Measurements from ENCODE around the gene RABEP1. TPM values are rescaled to one million over a fixed set of nuclear protein-coding genes. Genes with fewer than 3 reads are reported as not detected.
"Not testable (repeated sequence)": the region's sequence is repeated elsewhere in the genome, so short reads cannot be mapped to it uniquely, and the experiment has no call there.

The RABEP1 gene
- total and polyA plus RNA-seq, 2 donors: 31.3 to 45.4 TPM

- Histone ChIP-seq H3K4me1 (ENCODE audit: control insufficient read depth in 2 of 2, insufficient read depth in 2 of 2, low read length in 2 of 2) (peaks cover 22 to 24% of the 10 kb centered on the region in 2 donors), H3K27ac (ENCODE audit: low read depth in 1 of 2, low read length in 1 of 2) (peak within 1 kb of the TSS; percentile 87 to 95), H3K27me3 (ENCODE audit: control insufficient read depth in 2 of 2, insufficient read depth in 1 of 2, low read length in 1 of 2) (no peaks in the 10 kb centered on the region), H3K9me3 (ENCODE audit: control insufficient read depth in 2 of 2, insufficient read depth in 1 of 2, low read length in 1 of 2) (no peaks in the 10 kb centered on the region), H3K4me3 (ENCODE audit: low read length in 2 of 2) (peak within 1 kb of the TSS; percentile 54 to 99), H3K36me3 (ENCODE audit: control insufficient read depth in 2 of 2, insufficient read depth in 2 of 2, low read length in 1 of 2) (peaks cover 28 to 61% of the 10 kb centered on the region in 2 donors)
- under 1% methylated on average over 41 of the region's 41 CpGs for WGBS
- peak in 6 of 9 donors; percentile 29 to 96 (median 90) for DNase-seq (ENCODE audit: low read depth in 6 of 9, low spot score in 9 of 9)
Measured at GRCh38 chr17:5419959-5420653, 138.0 kb downstream of the RABEP1 start, which contains the start of gene RPAIN. TSS of gene RPAIN (plus strand) at chr17:5420182. CDS start at chr17:5420211, 29 bp downstream.

DNA sequence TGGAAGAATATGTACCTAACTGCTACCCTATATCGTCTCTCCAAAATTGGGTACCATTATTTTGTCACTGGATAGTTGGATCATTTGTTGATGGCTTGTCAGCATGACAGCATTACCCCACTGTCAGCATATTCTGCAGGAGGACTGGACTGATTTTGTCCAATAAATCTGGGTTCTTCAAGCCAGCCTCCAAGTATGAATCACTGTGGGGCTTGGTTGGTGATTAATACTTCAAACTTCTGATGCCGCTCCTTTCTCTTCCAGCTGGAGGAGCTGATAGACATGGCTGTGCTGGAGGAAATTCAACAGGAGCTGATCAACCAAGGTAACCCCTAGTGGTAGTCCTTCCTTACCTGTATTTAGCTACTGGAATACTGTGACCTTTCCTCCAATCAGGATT, 140.4 kb downstream of the RABEP1 start:
- Histone ChIP-seq H3K4me1 (ENCODE audit: control insufficient read depth in 2 of 2, insufficient read depth in 2 of 2, low read length in 2 of 2) (peaks cover 16 to 18% of the 10 kb centered on the region in 2 donors), H3K4me3 (ENCODE audit: low read length in 2 of 2) (no peak overlapping the region), H3K9me3 (ENCODE audit: control insufficient read depth in 2 of 2, insufficient read depth in 1 of 2, low read length in 1 of 2) (no peaks in the 10 kb centered on the region), H3K27me3 (ENCODE audit: control insufficient read depth in 2 of 2, insufficient read depth in 1 of 2, low read length in 1 of 2) (no peaks in the 10 kb centered on the region), H3K36me3 (ENCODE audit: control insufficient read depth in 2 of 2, insufficient read depth in 2 of 2, low read length in 1 of 2) (peaks cover 46 to 59% of the 10 kb centered on the region in 2 donors), H3K27ac (ENCODE audit: low read depth in 1 of 2, low read length in 1 of 2) (no peak overlapping the region)
- WGBS: 97% methylated on average over 2 of the region's 2 CpGs
- no peak for DNase-seq (ENCODE audit: low read depth in 6 of 9, low spot score in 9 of 9)

DNA sequence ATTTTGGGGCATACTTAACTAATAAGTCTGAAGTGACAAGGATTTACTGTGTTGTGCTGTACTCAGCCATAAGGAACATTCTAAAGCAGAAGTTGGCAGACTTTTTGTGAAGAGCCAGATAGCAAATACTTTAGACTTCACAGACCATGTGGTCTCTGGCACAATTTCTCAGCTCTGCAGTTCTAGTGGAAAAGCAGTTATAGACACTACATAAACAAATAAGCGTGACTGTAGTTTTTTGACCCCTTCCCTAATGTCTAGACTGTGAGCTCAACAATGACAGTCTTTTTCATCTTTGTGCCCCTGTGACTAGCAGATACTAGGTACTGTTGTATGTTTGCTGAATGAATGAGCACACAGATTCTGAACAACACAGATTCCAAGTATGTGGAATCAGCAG, 142.8 kb downstream of the RABEP1 start:
- no peaks in the 10 kb centered on the region for H3K27me3 ChIP-seq (ENCODE audit: control insufficient read depth in 2 of 2, insufficient read depth in 1 of 2, low read length in 1 of 2)
- DNase-seq (ENCODE audit: low read depth in 6 of 9, low spot score in 9 of 9): no peak
- H3K4me1 ChIP-seq (ENCODE audit: control insufficient read depth in 2 of 2, insufficient read depth in 2 of 2, low read length in 2 of 2): peaks cover 7 to 13% of the 10 kb centered on the region in 2 donors
- H3K36me3 ChIP-seq (ENCODE audit: control insufficient read depth in 2 of 2, insufficient read depth in 2 of 2, low read length in 1 of 2): peaks cover 67 to 82% of the 10 kb centered on the region in 2 donors
- WGBS: 99% methylated on average over 1 of the region's 1 CpG
- H3K9me3 ChIP-seq (ENCODE audit: control insufficient read depth in 2 of 2, insufficient read depth in 1 of 2, low read length in 1 of 2): no peaks in the 10 kb centered on the region
- H3K4me3 ChIP-seq (ENCODE audit: low read length in 2 of 2): no peak overlapping the region
- H3K27ac ChIP-seq (ENCODE audit: low read depth in 1 of 2, low read length in 1 of 2): no peak overlapping the region

- 98% methylated on average over 3 of the region's 3 CpGs for WGBS
- H3K9me3 ChIP-seq (ENCODE audit: control insufficient read depth in 2 of 2, insufficient read depth in 1 of 2, low read length in 1 of 2): no peaks in the 10 kb centered on the region
- no peaks in the 10 kb centered on the region for H3K27me3 ChIP-seq (ENCODE audit: control insufficient read depth in 2 of 2, insufficient read depth in 1 of 2, low read length in 1 of 2)
- peaks cover 3 to 10% of the 10 kb centered on the region in 2 donors for H3K4me1 ChIP-seq (ENCODE audit: control insufficient read depth in 2 of 2, insufficient read depth in 2 of 2, low read length in 2 of 2)
- no peak overlapping the region for H3K4me3 ChIP-seq (ENCODE audit: low read length in 2 of 2)
- no peak overlapping the region for H3K27ac ChIP-seq (ENCODE audit: low read depth in 1 of 2, low read length in 1 of 2)
- no peak for DNase-seq (ENCODE audit: low read depth in 6 of 9, low spot score in 9 of 9)
- H3K36me3 ChIP-seq (ENCODE audit: control insufficient read depth in 2 of 2, insufficient read depth in 2 of 2, low read length in 1 of 2): peaks cover 75 to 91% of the 10 kb centered on the region in 2 donors
Measured at GRCh38 chr17:5425826-5426225, 143.7 kb downstream of the RABEP1 start.

DNA sequence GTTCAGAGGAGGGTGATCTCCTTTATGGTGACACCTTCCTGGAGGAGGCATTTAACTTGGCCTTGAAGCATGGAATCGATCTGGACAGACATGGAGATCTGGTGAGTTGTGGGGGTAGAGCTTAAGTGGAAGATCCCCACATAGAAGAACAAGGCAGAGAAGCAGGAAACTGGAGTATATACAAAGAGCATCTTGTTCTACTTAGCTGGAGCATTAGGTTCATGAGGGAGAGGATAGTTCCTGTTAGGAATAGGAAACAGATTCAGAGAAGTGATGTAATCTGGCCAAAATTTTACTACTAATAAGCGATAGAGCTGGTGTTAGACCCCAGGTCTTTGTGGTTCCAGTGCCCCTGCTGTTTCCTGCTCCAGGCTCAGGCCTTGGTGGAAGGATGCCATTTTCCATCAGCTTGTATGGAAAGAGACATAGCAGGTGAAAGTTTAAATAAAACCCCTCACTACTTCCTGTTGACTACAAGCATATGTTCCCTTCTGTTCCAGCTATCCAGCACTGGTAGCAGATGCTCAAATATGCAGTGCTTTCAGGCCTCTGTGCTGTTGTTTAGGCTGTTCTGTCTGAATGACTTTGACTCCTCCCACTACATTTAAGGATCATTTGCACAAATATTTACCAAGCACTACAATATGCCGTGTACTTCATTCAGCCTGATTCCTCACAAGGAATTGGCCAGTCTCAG, 147.3 kb downstream of the RABEP1 start:
- Histone ChIP-seq H3K4me1 (ENCODE audit: control insufficient read depth in 2 of 2, insufficient read depth in 2 of 2, low read length in 2 of 2) (no peaks in the 10 kb centered on the region), H3K36me3 (ENCODE audit: control insufficient read depth in 2 of 2, insufficient read depth in 2 of 2, low read length in 1 of 2) (peaks cover 86 to 92% of the 10 kb centered on the region in 2 donors)

GRCh38 chr17:5430413-5430999, 148.4 kb downstream of the RABEP1 start:
- no peaks in the 10 kb centered on the region for H3K4me1 ChIP-seq (ENCODE audit: control insufficient read depth in 2 of 2, insufficient read depth in 2 of 2, low read length in 2 of 2)
- WGBS: 99% methylated on average over 3 of the region's 3 CpGs
- DNase-seq (ENCODE audit: low read depth in 6 of 9, low spot score in 9 of 9): no peak
- H3K4me3 ChIP-seq (ENCODE audit: low read length in 2 of 2): no peak overlapping the region
- H3K36me3 ChIP-seq (ENCODE audit: control insufficient read depth in 2 of 2, insufficient read depth in 2 of 2, low read length in 1 of 2): peaks cover 81 to 90% of the 10 kb centered on the region in 2 donors
- no peak overlapping the region for H3K27ac ChIP-seq (ENCODE audit: low read depth in 1 of 2, low read length in 1 of 2)
- H3K27me3 ChIP-seq (ENCODE audit: control insufficient read depth in 2 of 2, insufficient read depth in 1 of 2, low read length in 1 of 2): no peaks in the 10 kb centered on the region
- H3K9me3 ChIP-seq (ENCODE audit: control insufficient read depth in 2 of 2, insufficient read depth in 1 of 2, low read length in 1 of 2): no peaks in the 10 kb centered on the region

More for the DNA sequence above, 147.3 kb downstream of the RABEP1 start:
- Histone ChIP-seq H3K27me3 (ENCODE audit: control insufficient read depth in 2 of 2, insufficient read depth in 1 of 2, low read length in 1 of 2) (no peaks in the 10 kb centered on the region), H3K27ac (ENCODE audit: low read depth in 1 of 2, low read length in 1 of 2) (no peak overlapping the region), H3K9me3 (ENCODE audit: control insufficient read depth in 2 of 2, insufficient read depth in 1 of 2, low read length in 1 of 2) (no peaks in the 10 kb centered on the region), H3K4me3 (ENCODE audit: low read length in 2 of 2) (no peak overlapping the region)
- no peak for DNase-seq (ENCODE audit: low read depth in 6 of 9, low spot score in 9 of 9)
- 97% methylated on average over 3 of the region's 3 CpGs for WGBS

DNA sequence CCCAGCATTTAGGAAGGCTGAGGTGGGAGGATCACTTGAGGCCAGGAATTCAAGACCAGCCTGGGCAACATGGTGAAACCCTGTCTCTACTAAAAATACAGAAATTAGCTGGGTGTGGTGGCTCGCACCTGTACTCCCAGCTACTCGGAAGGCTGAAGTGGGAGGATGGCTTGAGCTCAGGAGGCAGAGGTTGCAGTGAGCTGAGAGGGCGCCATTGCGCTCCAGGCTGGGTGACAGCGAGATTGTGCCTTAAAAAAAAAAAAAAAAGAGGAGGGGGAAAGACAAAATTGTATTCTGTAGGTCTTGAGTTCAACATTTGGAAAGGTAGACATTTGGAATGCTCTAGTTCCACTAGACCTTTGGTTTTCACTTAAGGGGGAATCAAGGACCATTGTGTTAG, 149.2 kb downstream of the RABEP1 start:
- H3K27ac ChIP-seq (ENCODE audit: low read depth in 1 of 2, low read length in 1 of 2): not testable (repeated sequence)
- 97% methylated on average over 5 of the region's 5 CpGs for WGBS

DNA sequence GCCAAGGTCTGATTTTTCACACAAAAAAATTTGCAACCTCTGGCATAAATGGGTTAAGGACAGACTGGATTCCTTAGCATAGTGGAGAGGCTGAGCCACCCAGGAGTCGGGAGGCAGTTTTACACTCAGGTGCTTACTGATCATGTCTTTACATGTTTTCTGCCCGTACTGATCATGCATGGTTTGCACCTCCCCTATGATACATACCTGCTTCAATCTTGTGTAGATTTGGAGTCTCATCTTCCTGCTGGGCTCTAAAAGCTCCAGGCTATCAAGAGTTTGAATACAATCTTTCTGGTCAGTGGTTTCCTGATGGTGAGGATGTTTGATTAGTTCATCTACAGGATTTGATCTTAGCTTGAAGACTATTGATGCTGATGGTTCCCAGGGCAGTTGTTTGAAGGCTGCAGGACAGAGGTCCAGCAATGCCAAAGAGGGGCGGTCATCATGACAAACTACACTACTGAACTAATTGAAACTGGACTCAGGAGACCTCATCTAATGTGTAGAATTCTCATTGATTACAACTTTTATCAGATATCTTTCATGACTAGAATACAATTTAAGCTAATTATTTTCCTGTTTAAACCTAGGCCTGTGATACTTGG, 150.0 kb downstream of the RABEP1 start:
- H3K36me3 ChIP-seq (ENCODE audit: control insufficient read depth in 2 of 2, insufficient read depth in 2 of 2, low read length in 1 of 2): peaks cover 69 to 87% of the 10 kb centered on the region in 2 donors

More for the DNA sequence above, 149.2 kb downstream of the RABEP1 start:
- DNase-seq (ENCODE audit: low read depth in 6 of 9, low spot score in 9 of 9); H3K9me3 ChIP-seq (ENCODE audit: control insufficient read depth in 2 of 2, insufficient read depth in 1 of 2, low read length in 1 of 2); H3K4me3 ChIP-seq (ENCODE audit: low read length in 2 of 2); H3K27me3 ChIP-seq (ENCODE audit: control insufficient read depth in 2 of 2, insufficient read depth in 1 of 2, low read length in 1 of 2); H3K4me1 ChIP-seq (ENCODE audit: control insufficient read depth in 2 of 2, insufficient read depth in 2 of 2, low read length in 2 of 2): not testable (repeated sequence)
- peaks cover 76 to 87% of the 10 kb centered on the region in 2 donors for H3K36me3 ChIP-seq (ENCODE audit: control insufficient read depth in 2 of 2, insufficient read depth in 2 of 2, low read length in 1 of 2)

More for the DNA sequence above, 150.0 kb downstream of the RABEP1 start:
- DNase-seq (ENCODE audit: low read depth in 6 of 9, low spot score in 9 of 9): no peak
- 98% methylated on average over 3 of the region's 3 CpGs for WGBS
- no peaks in the 10 kb centered on the region for H3K27me3 ChIP-seq (ENCODE audit: control insufficient read depth in 2 of 2, insufficient read depth in 1 of 2, low read length in 1 of 2)
- H3K4me3 ChIP-seq (ENCODE audit: low read length in 2 of 2): no peak overlapping the region
- no peaks in the 10 kb centered on the region for H3K4me1 ChIP-seq (ENCODE audit: control insufficient read depth in 2 of 2, insufficient read depth in 2 of 2, low read length in 2 of 2)
- H3K9me3 ChIP-seq (ENCODE audit: control insufficient read depth in 2 of 2, insufficient read depth in 1 of 2, low read length in 1 of 2): no peaks in the 10 kb centered on the region
- no peak overlapping the region for H3K27ac ChIP-seq (ENCODE audit: low read depth in 1 of 2, low read length in 1 of 2)
